HL-60 (cell line): ENCODE results near the gene SPESP1.

Experiments used
- DNase-seq, 2 experiments: peaks; one replicate each; pipeline ENCODE4 v3.0.0-alpha.2; 2010 to 2020; ENCODE audit warnings: low read depth in 1 of 2, low spot score in 1 of 2
- H3K27ac ChIP-seq: fragments of 250-450 bp; sonication (Bioruptor Pico); replicated peaks from 2 replicates; pipeline ENCODE4 v1.5.1; 2020; ENCODE audit warnings: mild to moderate bottlenecking, moderate library complexity
- H3K27me3 ChIP-seq: fragments of 250-450 bp; sonication (Bioruptor Pico); 2 replicates; pipeline ENCODE4 v1.5.1; 2021; ENCODE audit warnings: mild to moderate bottlenecking, moderate library complexity; ENCODE audit not compliant: insufficient read depth, poor library complexity, severe bottlenecking
- H3K4me3 ChIP-seq: replicated peaks from 2 replicates; pipeline ENCODE4 v1.5.1; 2011; ENCODE audit warnings: mild to moderate bottlenecking, control low read depth, low read length; ENCODE audit not compliant: insufficient read depth
- CTCF ChIP-seq: IDR thresholded peaks from one replicate; pipeline ENCODE4 v1.5.1; 2011; ENCODE audit warnings: low read length, control low read depth, inconsistent platforms; ENCODE audit not compliant: insufficient read depth
- GABPA ChIP-seq: IDR thresholded peaks from 2 replicates; pipeline ENCODE4 v1.6.1; 2012; ENCODE audit warnings: low read depth
- POLR2AphosphoS5 ChIP-seq: IDR thresholded peaks from 2 replicates; pipeline ENCODE4 v1.6.1; 2012; ENCODE audit warnings: low read depth
- REST ChIP-seq: IDR thresholded peaks from 2 replicates; pipeline ENCODE4 v1.6.1; 2012; ENCODE audit warnings: low read depth; ENCODE audit not compliant: insufficient replicate concordance
- SPI1 ChIP-seq: IDR thresholded peaks from 2 replicates; pipeline ENCODE4 v1.6.1; 2012; ENCODE audit warnings: low read depth, mild to moderate bottlenecking, borderline replicate concordance

The SPESP1 gene

GRCh38 chr15:68980786-68981185, 50.5 kb downstream of the SPESP1 start:
- TF ChIP-seq CTCF (no peak), GABPA (no peak), POLR2AphosphoS5 (no peak), SPI1 (no peak)
- no peaks in the 10 kb centered on the region for H3K27me3 ChIP-seq
- no peak for DNase-seq
- H3K27ac ChIP-seq = no peak overlapping the region
- no peak overlapping the region for H3K4me3 ChIP-seq

- H3K4me3 ChIP-seq = no peak overlapping the region
- TF ChIP-seq CTCF (no peak), POLR2AphosphoS5 (no peak), REST (no peak), GABPA (no peak), SPI1 (no peak)
- DNase-seq = no peak
- H3K27ac ChIP-seq = no peak overlapping the region
- no peaks in the 10 kb centered on the region for H3K27me3 ChIP-seq
These were observed 51.6 kb downstream of the SPESP1 start for GRCh38 chr15:68981941-68982340.

GRCh38 chr15:68982976-68983563, 52.7 kb downstream of the SPESP1 start:
- TF ChIP-seq CTCF (no peak), POLR2AphosphoS5 (no peak), GABPA (no peak), SPI1 (no peak), REST (no peak)
- H3K27me3 ChIP-seq = no peaks in the 10 kb centered on the region
- H3K4me3 ChIP-seq = no peak overlapping the region
- H3K27ac ChIP-seq = no peak overlapping the region
- no peak for DNase-seq

GRCh38 chr15:68983961-68984481, 53.7 kb downstream of the SPESP1 start:
- no peak for TF ChIP-seq GABPA
- TF ChIP-seq POLR2AphosphoS5 = no peak
- no peak for TF ChIP-seq REST
- TF ChIP-seq SPI1 = no peak
- no peak for TF ChIP-seq CTCF
- no peaks in the 10 kb centered on the region for H3K27me3 ChIP-seq
- no peak for DNase-seq
- H3K27ac ChIP-seq = no peak overlapping the region
- no peak overlapping the region for H3K4me3 ChIP-seq
